ENCODE results near the gene CPNE5.

Gene CPNE5

GRCh38 chr6:36787210-36787609, 52.0 kb downstream of the CPNE5 start:
- no peak for DNase-seq

GRCh38 chr6:36786055-36786675, 53.1 kb downstream of the CPNE5 start:
- DNase-seq = no peak

- DNase-seq = no peak
Observed at GRCh38 chr6:36784376-36784636, 54.9 kb downstream of the CPNE5 start.

GRCh38 chr6:36783603-36784375, 55.5 kb downstream of the CPNE5 start:
- no peak for DNase-seq

- DNase-seq = no peak
Observed at GRCh38 chr6:36781669-36782068, 57.6 kb downstream of the CPNE5 start.

- peak; percentile 88 to 90 for DNase-seq
Observed at GRCh38 chr6:36780442-36781177, 58.6 kb downstream of the CPNE5 start.

- no peak for DNase-seq
Observed at GRCh38 chr6:36779227-36779626, 60.0 kb downstream of the CPNE5 start.

GRCh38 chr6:36777801-36778200, 61.4 kb downstream of the CPNE5 start:
- peak in 1 of 2 experiments; percentile 9 for DNase-seq

GRCh38 chr6:36776167-36776566, 63.1 kb downstream of the CPNE5 start:
- DNase-seq = no peak

- no peak for DNase-seq
Observed at GRCh38 chr6:36774331-36774730, 64.9 kb downstream of the CPNE5 start.

GRCh38 chr6:36772397-36772796, 66.8 kb downstream of the CPNE5 start:
- no peak for DNase-seq

- DNase-seq = peak in 1 of 2 experiments; percentile 35
Observed at GRCh38 chr6:36771145-36771544, 68.1 kb downstream of the CPNE5 start.

GRCh38 chr6:36769676-36770499, 69.4 kb downstream of the CPNE5 start:
- peak; percentile 88 to 89 for DNase-seq

- DNase-seq = peak in 1 of 2 experiments; percentile 88
Observed at GRCh38 chr6:36769183-36769675, 70.0 kb downstream of the CPNE5 start.

GRCh38 chr6:36766399-36766945, 72.8 kb downstream of the CPNE5 start:
- DNase-seq = no peak

- DNase-seq = peak; percentile 82 to 91
Observed at GRCh38 chr6:36765594-36766398, 73.4 kb downstream of the CPNE5 start.

GRCh38 chr6:36765190-36765589, 74.1 kb downstream of the CPNE5 start:
- DNase-seq = no peak

- no peak for DNase-seq
Observed at GRCh38 chr6:36762123-36762522, 77.1 kb downstream of the CPNE5 start.

GRCh38 chr6:36760685-36761435, 78.4 kb downstream of the CPNE5 start:
- no peak for DNase-seq

- peak; percentile 79 to 81 for DNase-seq
Observed at GRCh38 chr6:36759148-36759759, 80.0 kb downstream of the CPNE5 start.
